Measurements from ENCODE around the gene RET. TPM values are rescaled to one million over a fixed set of nuclear protein-coding genes. Genes with fewer than 3 reads are reported as not detected.

Gene RET
- total RNA-seq, 1 experiment from 2014 or later, result 21.4 TPM

DNA sequence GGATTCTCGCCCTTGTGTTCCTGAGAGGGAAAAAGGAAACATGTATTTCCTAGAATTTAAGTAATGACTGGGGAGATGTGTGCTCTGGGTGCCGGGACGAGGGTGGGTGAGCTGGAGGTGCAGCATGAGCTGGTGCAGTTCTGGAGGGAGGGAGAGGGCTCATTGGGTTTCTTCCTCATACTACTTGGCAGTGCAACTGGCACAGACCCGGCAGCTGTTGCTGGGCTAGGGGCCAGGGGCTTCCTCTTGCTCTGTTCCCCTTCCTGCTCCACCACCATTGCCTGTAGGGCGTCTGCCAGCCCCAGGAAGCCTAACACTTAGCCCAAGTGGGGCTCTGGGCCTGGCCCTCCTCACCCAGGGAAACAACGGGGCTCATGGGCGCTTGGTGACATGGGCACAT, 5.9 kb downstream of the RET start (continued):
- TF ChIP-seq, protein P1, sequence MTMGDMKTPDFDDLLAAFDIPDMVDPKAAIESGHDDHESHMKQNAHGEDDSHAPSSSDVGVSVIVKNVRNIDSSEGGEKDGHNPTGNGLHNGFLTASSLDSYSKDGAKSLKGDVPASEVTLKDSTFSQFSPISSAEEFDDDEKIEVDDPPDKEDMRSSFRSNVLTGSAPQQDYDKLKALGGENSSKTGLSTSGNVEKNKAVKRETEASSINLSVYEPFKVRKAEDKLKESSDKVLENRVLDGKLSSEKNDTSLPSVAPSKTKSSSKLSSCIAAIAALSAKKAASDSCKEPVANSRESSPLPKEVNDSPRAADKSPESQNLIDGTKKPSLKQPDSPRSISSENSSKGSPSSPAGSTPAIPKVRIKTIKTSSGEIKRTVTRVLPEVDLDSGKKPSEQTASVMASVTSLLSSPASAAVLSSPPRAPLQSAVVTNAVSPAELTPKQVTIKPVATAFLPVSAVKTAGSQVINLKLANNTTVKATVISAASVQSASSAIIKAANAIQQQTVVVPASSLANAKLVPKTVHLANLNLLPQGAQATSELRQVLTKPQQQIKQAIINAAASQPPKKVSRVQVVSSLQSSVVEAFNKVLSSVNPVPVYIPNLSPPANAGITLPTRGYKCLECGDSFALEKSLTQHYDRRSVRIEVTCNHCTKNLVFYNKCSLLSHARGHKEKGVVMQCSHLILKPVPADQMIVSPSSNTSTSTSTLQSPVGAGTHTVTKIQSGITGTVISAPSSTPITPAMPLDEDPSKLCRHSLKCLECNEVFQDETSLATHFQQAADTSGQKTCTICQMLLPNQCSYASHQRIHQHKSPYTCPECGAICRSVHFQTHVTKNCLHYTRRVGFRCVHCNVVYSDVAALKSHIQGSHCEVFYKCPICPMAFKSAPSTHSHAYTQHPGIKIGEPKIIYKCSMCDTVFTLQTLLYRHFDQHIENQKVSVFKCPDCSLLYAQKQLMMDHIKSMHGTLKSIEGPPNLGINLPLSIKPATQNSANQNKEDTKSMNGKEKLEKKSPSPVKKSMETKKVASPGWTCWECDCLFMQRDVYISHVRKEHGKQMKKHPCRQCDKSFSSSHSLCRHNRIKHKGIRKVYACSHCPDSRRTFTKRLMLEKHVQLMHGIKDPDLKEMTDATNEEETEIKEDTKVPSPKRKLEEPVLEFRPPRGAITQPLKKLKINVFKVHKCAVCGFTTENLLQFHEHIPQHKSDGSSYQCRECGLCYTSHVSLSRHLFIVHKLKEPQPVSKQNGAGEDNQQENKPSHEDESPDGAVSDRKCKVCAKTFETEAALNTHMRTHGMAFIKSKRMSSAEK (CRISPR knock-in tag; IDR thresholded peaks at IDR 0.05; ENCODE audit: borderline replicate concordance), result no peak
- TF ChIP-seq NFYB (CRISPR knock-in tag; conservative IDR thresholded peaks at IDR 0.05; ENCODE audit: low read depth) (no peak), CREB1 (CRISPR knock-in tag; IDR thresholded peaks at IDR 0.05) (no peak), ZNF396 (CRISPR knock-in tag; IDR thresholded peaks at IDR 0.05; ENCODE audit: borderline replicate concordance) (no peak), CBFB (CRISPR knock-in tag; IDR thresholded peaks at IDR 0.05; ENCODE audit: low read depth) (no peak), GRHL2 (CRISPR knock-in tag; IDR thresholded peaks at IDR 0.05; ENCODE audit: insufficient replicate concordance, severe bottlenecking) (no peak), ESRRA (CRISPR knock-in tag; IDR thresholded peaks at IDR 0.05; ENCODE audit: borderline replicate concordance) (no peak), TEAD1 (CRISPR knock-in tag; IDR thresholded peaks at IDR 0.05) (no peak)
- TF ChIP-seq, protein P2, sequence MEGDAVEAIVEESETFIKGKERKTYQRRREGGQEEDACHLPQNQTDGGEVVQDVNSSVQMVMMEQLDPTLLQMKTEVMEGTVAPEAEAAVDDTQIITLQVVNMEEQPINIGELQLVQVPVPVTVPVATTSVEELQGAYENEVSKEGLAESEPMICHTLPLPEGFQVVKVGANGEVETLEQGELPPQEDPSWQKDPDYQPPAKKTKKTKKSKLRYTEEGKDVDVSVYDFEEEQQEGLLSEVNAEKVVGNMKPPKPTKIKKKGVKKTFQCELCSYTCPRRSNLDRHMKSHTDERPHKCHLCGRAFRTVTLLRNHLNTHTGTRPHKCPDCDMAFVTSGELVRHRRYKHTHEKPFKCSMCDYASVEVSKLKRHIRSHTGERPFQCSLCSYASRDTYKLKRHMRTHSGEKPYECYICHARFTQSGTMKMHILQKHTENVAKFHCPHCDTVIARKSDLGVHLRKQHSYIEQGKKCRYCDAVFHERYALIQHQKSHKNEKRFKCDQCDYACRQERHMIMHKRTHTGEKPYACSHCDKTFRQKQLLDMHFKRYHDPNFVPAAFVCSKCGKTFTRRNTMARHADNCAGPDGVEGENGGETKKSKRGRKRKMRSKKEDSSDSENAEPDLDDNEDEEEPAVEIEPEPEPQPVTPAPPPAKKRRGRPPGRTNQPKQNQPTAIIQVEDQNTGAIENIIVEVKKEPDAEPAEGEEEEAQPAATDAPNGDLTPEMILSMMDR (IDR thresholded peaks at IDR 0.05), result no peak
- TF ChIP-seq, protein P3, sequence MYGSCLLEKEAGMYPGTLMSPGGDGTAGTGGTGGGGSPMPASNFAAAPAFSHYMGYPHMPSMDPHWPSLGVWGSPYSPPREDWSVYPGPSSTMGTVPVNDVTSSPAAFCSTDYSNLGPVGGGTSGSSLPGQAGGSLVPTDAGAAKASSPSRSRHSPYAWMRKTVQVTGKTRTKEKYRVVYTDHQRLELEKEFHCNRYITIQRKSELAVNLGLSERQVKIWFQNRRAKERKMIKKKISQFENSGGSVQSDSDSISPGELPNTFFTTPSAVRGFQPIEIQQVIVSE (CRISPR knock-in tag; IDR thresholded peaks at IDR 0.05; ENCODE audit: borderline replicate concordance), result no peak
- TF ChIP-seq, protein P4, sequence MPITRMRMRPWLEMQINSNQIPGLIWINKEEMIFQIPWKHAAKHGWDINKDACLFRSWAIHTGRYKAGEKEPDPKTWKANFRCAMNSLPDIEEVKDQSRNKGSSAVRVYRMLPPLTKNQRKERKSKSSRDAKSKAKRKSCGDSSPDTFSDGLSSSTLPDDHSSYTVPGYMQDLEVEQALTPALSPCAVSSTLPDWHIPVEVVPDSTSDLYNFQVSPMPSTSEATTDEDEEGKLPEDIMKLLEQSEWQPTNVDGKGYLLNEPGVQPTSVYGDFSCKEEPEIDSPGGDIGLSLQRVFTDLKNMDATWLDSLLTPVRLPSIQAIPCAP (CRISPR knock-in tag; IDR thresholded peaks at IDR 0.05), result no peak
- TF ChIP-seq, protein P5, sequence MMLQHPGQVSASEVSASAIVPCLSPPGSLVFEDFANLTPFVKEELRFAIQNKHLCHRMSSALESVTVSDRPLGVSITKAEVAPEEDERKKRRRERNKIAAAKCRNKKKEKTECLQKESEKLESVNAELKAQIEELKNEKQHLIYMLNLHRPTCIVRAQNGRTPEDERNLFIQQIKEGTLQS (CRISPR knock-in tag; conservative IDR thresholded peaks at IDR 0.05), result no peak

DNA sequence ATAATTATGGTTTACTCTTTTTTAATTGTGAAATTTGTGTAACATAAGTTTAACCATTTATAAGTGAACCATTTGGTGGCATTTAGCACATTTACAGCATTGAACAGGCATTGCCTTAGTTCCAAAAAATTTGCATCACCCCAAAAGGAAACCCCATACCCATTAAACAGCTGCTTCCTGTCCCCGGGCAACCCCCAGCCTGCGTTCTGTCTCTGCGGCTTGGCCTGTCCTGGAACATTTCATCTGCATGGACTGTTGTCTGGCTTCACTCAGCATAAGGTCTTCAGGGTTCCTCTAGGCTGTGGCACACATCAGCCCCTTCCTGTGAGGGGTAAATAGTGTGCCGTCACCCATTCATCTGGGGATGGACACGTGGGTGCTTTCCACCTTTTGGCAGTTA, 6.9 kb downstream of the RET start:
- POLR2A ChIA-PET, result no interaction called here
- Mint-ChIP-seq H3K9me3 (peaks cover 7% of the 10 kb centered on the region), H3K4me1 (peaks cover 6% of the 10 kb centered on the region), H3K27ac (no peak overlapping the region), H3K4me3 (no peak overlapping the region), H3K27me3 (ENCODE audit: low read depth) (peaks cover 4% of the 10 kb centered on the region), H3K36me3 (no peaks in the 10 kb centered on the region)
- CTCF ChIA-PET, result no interaction called here
- DNase-seq (ENCODE audit: low spot score) (no peak), ATAC-seq (no peak)
- TF ChIP-seq JAZF1 (CRISPR knock-in tag; IDR thresholded peaks at IDR 0.05), result no peak
- no peak for TF ChIP-seq GRHL2 (CRISPR knock-in tag; IDR thresholded peaks at IDR 0.05; ENCODE audit: insufficient replicate concordance, severe bottlenecking)
- no peak for TF ChIP-seq FOXP1 (CRISPR knock-in tag; IDR thresholded peaks at IDR 0.05; ENCODE audit: borderline replicate concordance)
- TF ChIP-seq, protein P6, sequence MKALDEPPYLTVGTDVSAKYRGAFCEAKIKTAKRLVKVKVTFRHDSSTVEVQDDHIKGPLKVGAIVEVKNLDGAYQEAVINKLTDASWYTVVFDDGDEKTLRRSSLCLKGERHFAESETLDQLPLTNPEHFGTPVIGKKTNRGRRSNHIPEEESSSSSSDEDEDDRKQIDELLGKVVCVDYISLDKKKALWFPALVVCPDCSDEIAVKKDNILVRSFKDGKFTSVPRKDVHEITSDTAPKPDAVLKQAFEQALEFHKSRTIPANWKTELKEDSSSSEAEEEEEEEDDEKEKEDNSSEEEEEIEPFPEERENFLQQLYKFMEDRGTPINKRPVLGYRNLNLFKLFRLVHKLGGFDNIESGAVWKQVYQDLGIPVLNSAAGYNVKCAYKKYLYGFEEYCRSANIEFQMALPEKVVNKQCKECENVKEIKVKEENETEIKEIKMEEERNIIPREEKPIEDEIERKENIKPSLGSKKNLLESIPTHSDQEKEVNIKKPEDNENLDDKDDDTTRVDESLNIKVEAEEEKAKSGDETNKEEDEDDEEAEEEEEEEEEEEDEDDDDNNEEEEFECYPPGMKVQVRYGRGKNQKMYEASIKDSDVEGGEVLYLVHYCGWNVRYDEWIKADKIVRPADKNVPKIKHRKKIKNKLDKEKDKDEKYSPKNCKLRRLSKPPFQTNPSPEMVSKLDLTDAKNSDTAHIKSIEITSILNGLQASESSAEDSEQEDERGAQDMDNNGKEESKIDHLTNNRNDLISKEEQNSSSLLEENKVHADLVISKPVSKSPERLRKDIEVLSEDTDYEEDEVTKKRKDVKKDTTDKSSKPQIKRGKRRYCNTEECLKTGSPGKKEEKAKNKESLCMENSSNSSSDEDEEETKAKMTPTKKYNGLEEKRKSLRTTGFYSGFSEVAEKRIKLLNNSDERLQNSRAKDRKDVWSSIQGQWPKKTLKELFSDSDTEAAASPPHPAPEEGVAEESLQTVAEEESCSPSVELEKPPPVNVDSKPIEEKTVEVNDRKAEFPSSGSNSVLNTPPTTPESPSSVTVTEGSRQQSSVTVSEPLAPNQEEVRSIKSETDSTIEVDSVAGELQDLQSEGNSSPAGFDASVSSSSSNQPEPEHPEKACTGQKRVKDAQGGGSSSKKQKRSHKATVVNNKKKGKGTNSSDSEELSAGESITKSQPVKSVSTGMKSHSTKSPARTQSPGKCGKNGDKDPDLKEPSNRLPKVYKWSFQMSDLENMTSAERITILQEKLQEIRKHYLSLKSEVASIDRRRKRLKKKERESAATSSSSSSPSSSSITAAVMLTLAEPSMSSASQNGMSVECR (CRISPR knock-in tag; IDR thresholded peaks at IDR 0.05; ENCODE audit: borderline replicate concordance), result no peak
- TF ChIP-seq TCF7 (CRISPR knock-in tag; IDR thresholded peaks at IDR 0.05; ENCODE audit: low read depth), result no peak
- no peak for TF ChIP-seq CREM (CRISPR knock-in tag; IDR thresholded peaks at IDR 0.05)
- TF ChIP-seq, protein P1 (CRISPR knock-in tag; IDR thresholded peaks at IDR 0.05; ENCODE audit: borderline replicate concordance), result no peak
